IMR-90 (cell line): Measurements from ENCODE around the gene ACER1. TPM values are rescaled to one million over a fixed set of nuclear protein-coding genes. Genes with fewer than 3 reads are reported as not detected.
A peak's percentile ranks its signal among the peaks of the same experiment; 100 is the strongest.

ENCODE experiments used
- ATAC-seq: fragments of 200-7000 bp; cut with Tn5 transposase; 2 replicates; pipeline ENCODE4 v1.9.1; 2020; ENCODE audit warnings: low read depth, mild to moderate bottlenecking, moderate library complexity
- BruUV-seq: library from RNA; stranded (reverse); fragments of 400-500 nt; replicated peaks from 2 replicates; lab custom pipeline; 2021; lab: Mats Ljungman, UMichigan
- CTCF ChIA-PET: fragments of 300-600 bp; formaldehyde crosslinking; extraction: SDS; loops from one replicate; lab custom pipeline; 2021; ENCODE audit warnings: antibody characterized with exemption; lab: Yijun Ruan, JAX
- POLR2A ChIA-PET: fragments of 300-600 bp; sonication (Branson Sonifier 250); formaldehyde crosslinking; loops from one replicate; lab custom pipeline; 2022; ENCODE audit warnings: antibody characterized with exemption; ENCODE audit not compliant: unreplicated experiment; lab: Charles Lee
- DNase-seq: peaks from one replicate; pipeline ENCODE4 v3.0.0; 2013
- H2AFZ ChIP-seq: replicated peaks from 2 replicates; pipeline ENCODE3; 2013; ENCODE audit warnings: low read length, mild to moderate bottlenecking; ENCODE audit not compliant: poor library complexity
- H2AK5ac ChIP-seq: 2 replicates; pipeline ENCODE4 v1.6.1; 2013; ENCODE audit warnings: low read depth, low read length, inconsistent platforms
- H2AK9ac ChIP-seq: replicated peaks from 2 replicates; pipeline ENCODE3; 2013; ENCODE audit warnings: mild to moderate bottlenecking, low read depth, low read length, moderate library complexity; ENCODE audit not compliant: poor library complexity
- H2BK120ac ChIP-seq: 2 replicates; pipeline ENCODE4 v1.6.1; 2013; ENCODE audit warnings: low read depth, low read length, inconsistent platforms
- H2BK15ac ChIP-seq: 3 replicates; pipeline ENCODE4 v1.6.1; 2013; ENCODE audit warnings: low read depth, low read length, inconsistent platforms
- H2BK20ac ChIP-seq: 2 replicates; pipeline ENCODE4 v1.6.1; 2013; ENCODE audit warnings: low read depth, mild to moderate bottlenecking, inconsistent platforms, low read length, moderate library complexity
- H2BK5ac ChIP-seq: 2 replicates; pipeline ENCODE4 v1.6.1; 2013; ENCODE audit warnings: mild to moderate bottlenecking, low read depth, low read length, inconsistent platforms; ENCODE audit not compliant: poor library complexity, severe bottlenecking
- H3K14ac ChIP-seq: replicated peaks from 2 replicates; pipeline ENCODE4 v1.6.1; 2013; ENCODE audit warnings: low read depth, low read length, inconsistent platforms
- H3K18ac ChIP-seq: 2 replicates; pipeline ENCODE4 v1.6.1; 2013; ENCODE audit warnings: low read depth, low read length, control low read depth
- H3K23ac ChIP-seq: 2 replicates; pipeline ENCODE4 v1.6.1; 2013; ENCODE audit warnings: low read depth, low read length, inconsistent platforms
- H3K27ac ChIP-seq: 2 replicates; pipeline ENCODE4 v1.5.1; 2013; ENCODE audit warnings: mild to moderate bottlenecking, control low read depth, low read length; ENCODE audit not compliant: insufficient read depth
- H3K27me3 ChIP-seq: 2 replicates; pipeline ENCODE4 v1.6.1; 2013; ENCODE audit warnings: low read length; ENCODE audit not compliant: control insufficient read depth, insufficient read depth
- H3K36me3 ChIP-seq: 2 replicates; pipeline ENCODE4 v1.6.1; 2013; ENCODE audit warnings: low read length, mixed read lengths; ENCODE audit not compliant: control insufficient read depth, insufficient read depth
- H3K4ac ChIP-seq: 2 replicates; pipeline ENCODE4 v1.6.1; 2013; ENCODE audit warnings: low read depth, low read length, inconsistent platforms
- H3K4me1 ChIP-seq: 2 replicates; pipeline ENCODE4 v1.6.1; 2013; ENCODE audit warnings: low read length, mixed read lengths; ENCODE audit not compliant: control insufficient read depth, insufficient read depth
- H3K4me2 ChIP-seq: 2 replicates; pipeline ENCODE4 v1.6.1; 2013; ENCODE audit warnings: low read depth, mild to moderate bottlenecking, control low read depth, low read length, moderate library complexity
- H3K4me3 ChIP-seq: 2 replicates; pipeline ENCODE4 v1.5.1; 2013; ENCODE audit warnings: low read depth, mild to moderate bottlenecking, control low read depth, low read length, moderate library complexity; ENCODE audit not compliant: insufficient read depth
- H3K56ac ChIP-seq: 2 replicates; pipeline ENCODE4 v1.6.1; 2013; ENCODE audit warnings: low read length, inconsistent platforms; ENCODE audit not compliant: insufficient read depth; ENCODE audit errors: extremely low read depth
- H3K79me1 ChIP-seq, 2 experiments: 2 replicates each; pipeline ENCODE4 v1.6.1; 2013; ENCODE audit warnings: low read length in 2 of 2, inconsistent platforms in 1 of 2, low read depth in 1 of 2
- H3K9ac ChIP-seq: 2 replicates; pipeline ENCODE4 v1.6.1; 2013; ENCODE audit warnings: low read depth, low read length, control low read depth
- H3K9me1 ChIP-seq: 2 replicates; pipeline ENCODE4 v1.6.1; 2013; ENCODE audit warnings: low read length, inconsistent platforms; ENCODE audit not compliant: insufficient read depth
- H3K9me3 ChIP-seq: 2 replicates; pipeline ENCODE4 v1.6.1; 2013; ENCODE audit warnings: low read length; ENCODE audit not compliant: control insufficient read depth, insufficient read depth
- H4K20me1 ChIP-seq: 2 replicates; pipeline ENCODE4 v1.6.1; 2013; ENCODE audit warnings: low read length, inconsistent platforms; ENCODE audit not compliant: insufficient read depth
- H4K5ac ChIP-seq: 2 replicates; pipeline ENCODE4 v1.6.1; 2013; ENCODE audit warnings: mild to moderate bottlenecking, low read depth, low read length, control low read depth
- H4K8ac ChIP-seq, 2 experiments: 2 replicates each; pipeline ENCODE4 v1.6.1; 2013; ENCODE audit warnings: low read depth in 2 of 2, low read length in 2 of 2, control low read depth in 1 of 2, inconsistent platforms in 1 of 2
- H4K91ac ChIP-seq: 2 replicates; pipeline ENCODE4 v1.6.1; 2013; ENCODE audit warnings: low read depth, low read length, inconsistent platforms; ENCODE audit not compliant: insufficient read depth
- FOS ChIP-seq: fragments of 150-350 bp; IDR thresholded peaks from 2 replicates; pipeline ENCODE4 v1.6.1; 2016; ENCODE audit warnings: low read depth, low read length
- MAZ ChIP-seq: IDR thresholded peaks from 2 replicates; pipeline ENCODE4 v1.6.1; 2012; ENCODE audit warnings: low read depth, mild to moderate bottlenecking, low read length, improper control_type of control experiment, moderate library complexity, borderline replicate concordance
- MXI1 ChIP-seq: IDR thresholded peaks from 2 replicates; pipeline ENCODE4 v1.6.1; 2012; ENCODE audit warnings: low read depth, mild to moderate bottlenecking, low read length, moderate library complexity, borderline replicate concordance
- RCOR1 ChIP-seq: IDR thresholded peaks from 2 replicates; pipeline ENCODE4 v1.6.1; 2012; ENCODE audit warnings: mild to moderate bottlenecking, low read length, improper control_type of control experiment; ENCODE audit not compliant: insufficient replicate concordance
- WGBS, 2 experiments: methylation state at CpG; one replicate each; pipeline versions ENCODE4 v1.1.5 to v1.1.7; 2013; ENCODE audit warnings: missing lambda C conversion rate in 2 of 2; ENCODE audit not compliant: insufficient read length in 1 of 2; ENCODE audit errors: extremely low coverage in 2 of 2; 5-methylcytosine and 5-hydroxymethylcytosine counted together
- dilution Hi-C: fragments of 300-500 bp; cut with HindIII; formaldehyde crosslinking; loops from one replicate; pipeline ENCODE4 v1.14.3; 2018; ENCODE audit warnings: low sequenced_read_pairs; ENCODE audit not compliant: unreplicated experiment
- in situ Hi-C: fragments of 300-500 bp; cut with MboI; formaldehyde crosslinking; loops from 3 replicates; pipeline ENCODE4 v1.14.3; 2019; ENCODE audit warnings: low sequenced_read_pairs, inconsistent platforms, mixed read lengths
- intact Hi-C: fragments of 100-400 bp; cut with micrococcal nuclease; formaldehyde crosslinking; loops from 2 replicates; pipeline ENCODE4 v1.10.0; 2022
- polyA plus RNA-seq, 3 experiments: library from polyadenylated mRNA; depleted of rRNA; stranded (reverse); fragments of >200 nt; gene quantifications; 2 replicates each; pipeline ENCODE4 v1.2.3, GENCODE V29; 2012; ENCODE audit warnings: low replicate concordance in 1 of 3
- total RNA-seq: library from RNA; depleted of rRNA; stranded (reverse); fragments of >200 nt; gene quantifications from 2 replicates; pipeline ENCODE4 v1.2.3, GENCODE V29; 2012
- TF ChIP-seq, protein P1 (sequence below): conservative IDR thresholded peaks from 2 replicates; pipeline ENCODE4 v1.5.1; 2012; ENCODE audit warnings: mild to moderate bottlenecking, low read depth, low read length, improper control_type of control experiment
- TF ChIP-seq, protein P2 (sequence below): fragments of 150-350 bp; IDR thresholded peaks from 2 replicates; pipeline ENCODE4 v1.6.1; 2016; ENCODE audit warnings: low read depth, mild to moderate bottlenecking, low read length, moderate library complexity, borderline replicate concordance
- TF ChIP-seq, protein P3 (sequence below): fragments of 150-350 bp; IDR thresholded peaks from 2 replicates; pipeline ENCODE4 v1.6.1; 2017; ENCODE audit warnings: mild to moderate bottlenecking, antibody characterized with exemption, low read length, low read depth

The ACER1 gene
- total and polyA plus RNA-seq, 2 of the 4 experiments (the other 2 are of a cell fraction) = not detected

DNA sequence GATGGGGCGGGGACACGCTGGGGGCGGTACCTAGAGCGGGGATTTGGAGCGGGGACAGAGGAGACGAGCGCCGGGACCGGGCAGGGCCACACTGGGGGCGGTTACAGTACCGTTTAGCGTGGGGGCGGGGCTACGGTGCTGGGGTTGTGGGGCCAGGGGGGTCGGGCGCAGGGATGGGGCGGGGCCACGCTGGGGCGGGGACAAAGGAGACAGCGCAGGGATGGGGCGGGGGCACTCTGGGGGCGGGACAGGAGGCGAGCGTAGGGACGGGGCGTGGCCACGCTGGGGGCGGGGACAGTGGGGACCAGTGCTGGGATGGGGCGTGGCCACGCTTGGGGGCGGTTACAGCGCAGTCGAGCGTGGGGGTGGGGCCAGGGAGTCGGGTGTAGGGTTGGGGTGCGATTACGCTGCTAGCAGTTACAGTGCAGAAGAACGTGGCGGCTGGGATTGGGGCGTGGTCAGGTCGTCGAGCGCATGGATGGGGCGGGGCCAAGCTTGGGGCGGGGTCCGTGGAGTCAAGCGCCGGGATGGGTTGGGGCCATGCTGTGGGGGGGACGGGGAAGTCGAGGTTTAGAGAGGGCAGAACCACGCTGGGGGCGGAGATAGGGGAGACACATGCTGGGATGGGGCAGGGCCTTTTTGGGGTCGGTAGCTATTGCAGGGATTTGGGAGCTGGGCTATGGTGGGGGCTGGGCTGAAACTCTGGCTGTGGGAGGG, 39.8 kb upstream of the ACER1 start:
- Histone ChIP-seq H4K91ac (peak overlapping the region; percentile 57), H3K9ac (peak overlapping the region; percentile 68), H3K4me2 (peak overlapping the region; percentile 88), H3K79me1 (peaks cover 7 to 14% of the 10 kb centered on the region in 2 experiments; a peak in 3 of 4 replicates), H3K23ac (no peak overlapping the region), H2BK5ac (peak overlapping the region; percentile 87), H3K56ac (peak overlapping the region; percentile 10; the same call in 1 of the 2 replicates), H4K20me1 (no peaks in the 10 kb centered on the region), H4K8ac (peak overlapping the region; percentile 89 to 94; a peak in 3 of 4 replicates), H4K5ac (peak overlapping the region; percentile 52; the same call in 1 of the 2 replicates), H3K27me3 (no peaks in the 10 kb centered on the region), H2BK15ac (peak overlapping the region; percentile 20; the same call in 1 of the 3 replicates), H2BK20ac (no peak overlapping the region), H3K9me3 (no peaks in the 10 kb centered on the region), H3K9me1 (peaks cover 13% of the 10 kb centered on the region), H3K4me1 (peaks cover 9% of the 10 kb centered on the region), H3K14ac (peak overlapping the region; percentile 95), H3K18ac (peak overlapping the region; percentile 5; the same call in 1 of the 2 replicates), H3K36me3 (peaks cover 8% of the 10 kb centered on the region; the same call in 1 of the 2 replicates), H2BK120ac (no peak overlapping the region), H3K27ac (peak overlapping the region; percentile 79), H3K4me3 (peak overlapping the region; percentile 79), H2AK5ac (peak overlapping the region; percentile 98), H3K4ac (peak overlapping the region; percentile 88), H2AFZ (peak overlapping the region; percentile 100), H2AK9ac (peak overlapping the region; percentile 100)
- DNase-seq (peak; percentile 98), ATAC-seq (peak; percentile 86)
- ChIA-PET CTCF (interaction anchor here (0.6 kb wide), 1 partner anchor 121 kb away, joined by 4 read pairs; no protein-coding TSS in a partner anchor), POLR2A (interaction anchor here (1.0 kb wide), 1 partner anchor 11 kb away, joined by 8 read pairs; the partner anchor contains the start of gene CLPP)
- dilution Hi-C loops (no loop called here), in situ Hi-C loops (no loop called here), intact Hi-C loops (loop anchor here (1.0 to 2.0 kb wide), 2 partner anchors 20 to 364 kb away; partner anchors contain the start of genes GPR108 and GTF2F1)
- 0% methylated on average over 15 of the region's 53 CpGs; no CpG with 5 or more reads in 1 of the 2 experiments for WGBS, 2 experiments
- TF ChIP-seq MAZ (peak; percentile 71), FOS (no peak), MXI1 (peak; percentile 43; the same call in 1 of the 2 replicates), RCOR1 (no peak)
- TF ChIP-seq, protein P1, sequence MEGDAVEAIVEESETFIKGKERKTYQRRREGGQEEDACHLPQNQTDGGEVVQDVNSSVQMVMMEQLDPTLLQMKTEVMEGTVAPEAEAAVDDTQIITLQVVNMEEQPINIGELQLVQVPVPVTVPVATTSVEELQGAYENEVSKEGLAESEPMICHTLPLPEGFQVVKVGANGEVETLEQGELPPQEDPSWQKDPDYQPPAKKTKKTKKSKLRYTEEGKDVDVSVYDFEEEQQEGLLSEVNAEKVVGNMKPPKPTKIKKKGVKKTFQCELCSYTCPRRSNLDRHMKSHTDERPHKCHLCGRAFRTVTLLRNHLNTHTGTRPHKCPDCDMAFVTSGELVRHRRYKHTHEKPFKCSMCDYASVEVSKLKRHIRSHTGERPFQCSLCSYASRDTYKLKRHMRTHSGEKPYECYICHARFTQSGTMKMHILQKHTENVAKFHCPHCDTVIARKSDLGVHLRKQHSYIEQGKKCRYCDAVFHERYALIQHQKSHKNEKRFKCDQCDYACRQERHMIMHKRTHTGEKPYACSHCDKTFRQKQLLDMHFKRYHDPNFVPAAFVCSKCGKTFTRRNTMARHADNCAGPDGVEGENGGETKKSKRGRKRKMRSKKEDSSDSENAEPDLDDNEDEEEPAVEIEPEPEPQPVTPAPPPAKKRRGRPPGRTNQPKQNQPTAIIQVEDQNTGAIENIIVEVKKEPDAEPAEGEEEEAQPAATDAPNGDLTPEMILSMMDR = no peak
- TF ChIP-seq, protein P2, sequence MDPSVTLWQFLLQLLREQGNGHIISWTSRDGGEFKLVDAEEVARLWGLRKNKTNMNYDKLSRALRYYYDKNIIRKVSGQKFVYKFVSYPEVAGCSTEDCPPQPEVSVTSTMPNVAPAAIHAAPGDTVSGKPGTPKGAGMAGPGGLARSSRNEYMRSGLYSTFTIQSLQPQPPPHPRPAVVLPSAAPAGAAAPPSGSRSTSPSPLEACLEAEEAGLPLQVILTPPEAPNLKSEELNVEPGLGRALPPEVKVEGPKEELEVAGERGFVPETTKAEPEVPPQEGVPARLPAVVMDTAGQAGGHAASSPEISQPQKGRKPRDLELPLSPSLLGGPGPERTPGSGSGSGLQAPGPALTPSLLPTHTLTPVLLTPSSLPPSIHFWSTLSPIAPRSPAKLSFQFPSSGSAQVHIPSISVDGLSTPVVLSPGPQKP = no peak
- TF ChIP-seq, protein P3, sequence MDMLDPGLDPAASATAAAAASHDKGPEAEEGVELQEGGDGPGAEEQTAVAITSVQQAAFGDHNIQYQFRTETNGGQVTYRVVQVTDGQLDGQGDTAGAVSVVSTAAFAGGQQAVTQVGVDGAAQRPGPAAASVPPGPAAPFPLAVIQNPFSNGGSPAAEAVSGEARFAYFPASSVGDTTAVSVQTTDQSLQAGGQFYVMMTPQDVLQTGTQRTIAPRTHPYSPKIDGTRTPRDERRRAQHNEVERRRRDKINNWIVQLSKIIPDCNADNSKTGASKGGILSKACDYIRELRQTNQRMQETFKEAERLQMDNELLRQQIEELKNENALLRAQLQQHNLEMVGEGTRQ = no peak
- BruUV-seq = no TSS peak
